Smooth muscle cell (in vitro differentiated cells): Measurements from ENCODE around the gene IRGQ. TPM values are rescaled to one million over a fixed set of nuclear protein-coding genes. Genes with fewer than 3 reads are reported as not detected.

Source experiments
- DNase-seq: peaks from one replicate; lab custom pipeline; 2025; ENCODE audit not compliant: unreplicated experiment; lab: John Stamatoyannopoulos, UW
- H2AFZ ChIP-seq: fragments of 200-600 bp; sonication (generic); 2 replicates; pipeline ENCODE4 v1.6.0; 2016; ENCODE audit warnings: antibody characterized with exemption, low read depth, mild to moderate bottlenecking
- H3F3A ChIP-seq: fragments of 200-600 bp; sonication (generic); 2 replicates; pipeline ENCODE4 v1.6.0; 2017; ENCODE audit warnings: antibody characterized with exemption, low read depth
- H3K27ac ChIP-seq: fragments of 200-600 bp; sonication (generic); 2 replicates; pipeline ENCODE4 v1.5.1; 2016; ENCODE audit warnings: low read depth, mild to moderate bottlenecking
- H3K27me3 ChIP-seq: fragments of 200-600 bp; sonication (generic); 2 replicates; pipeline ENCODE4 v1.6.1; 2016; ENCODE audit warnings: low read depth, mild to moderate bottlenecking
- H3K36me3 ChIP-seq: fragments of 200-600 bp; sonication (generic); 2 replicates; pipeline ENCODE4 v1.5.1; 2016; ENCODE audit warnings: low read depth
- H3K4me1 ChIP-seq: fragments of 200-600 bp; sonication (generic); 2 replicates; pipeline ENCODE4 v1.5.1; 2016; ENCODE audit warnings: low read depth
- H3K4me2 ChIP-seq: fragments of 200-600 bp; sonication (generic); 2 replicates; pipeline ENCODE4 v1.6.0; 2016; ENCODE audit warnings: mild to moderate bottlenecking
- H3K4me3 ChIP-seq: fragments of 200-600 bp; sonication (generic); 2 replicates; pipeline ENCODE4 v1.5.1; 2016; ENCODE audit warnings: mild to moderate bottlenecking
- H3K79me2 ChIP-seq: fragments of 200-600 bp; sonication (generic); 2 replicates; pipeline ENCODE4 v1.6.0; 2016; ENCODE audit warnings: low read depth, mild to moderate bottlenecking
- H3K9ac ChIP-seq: fragments of 200-600 bp; sonication (generic); 2 replicates; pipeline ENCODE4 v1.6.0; 2016; ENCODE audit warnings: low read depth
- H3K9me3 ChIP-seq: fragments of 200-600 bp; sonication (generic); replicated peaks from 2 replicates; pipeline ENCODE4 v1.5.1; 2016; ENCODE audit warnings: low read depth
- H4K20me1 ChIP-seq: fragments of 200-600 bp; sonication (generic); 2 replicates; pipeline ENCODE4 v1.6.0; 2016; ENCODE audit warnings: low read depth
- CTCF ChIP-seq: fragments of 200-600 bp; sonication (generic); IDR thresholded peaks from 2 replicates; pipeline ENCODE4 v1.5.1; 2017; ENCODE audit warnings: borderline replicate concordance, mild to moderate bottlenecking, antibody characterized with exemption; ENCODE audit not compliant: insufficient read depth, poor library complexity, severe bottlenecking
- WGBS: methylation state at CpG from one replicate; pipeline ENCODE4 v1.1.7; 2016; ENCODE audit warnings: low lambda C conversion rate; 5-methylcytosine and 5-hydroxymethylcytosine counted together
- polyA plus RNA-seq: library from polyadenylated mRNA; unstranded; fragments of >200 nt; fragmentation: Nextera tagmentation; extraction: Ambion mirVana; gene quantifications from 2 replicates; pipeline ENCODE4 v1.2.1, GENCODE V29; 2016
- total RNA-seq: library from RNA; depleted of rRNA; stranded (reverse); fragments of >200 nt; gene quantifications from 2 replicates; pipeline ENCODE4 v1.2.3, GENCODE V29; 2014

IRGQ gene
- total and polyA plus RNA-seq, 2 experiments from 2014 or later: 13.1 TPM

DNA sequence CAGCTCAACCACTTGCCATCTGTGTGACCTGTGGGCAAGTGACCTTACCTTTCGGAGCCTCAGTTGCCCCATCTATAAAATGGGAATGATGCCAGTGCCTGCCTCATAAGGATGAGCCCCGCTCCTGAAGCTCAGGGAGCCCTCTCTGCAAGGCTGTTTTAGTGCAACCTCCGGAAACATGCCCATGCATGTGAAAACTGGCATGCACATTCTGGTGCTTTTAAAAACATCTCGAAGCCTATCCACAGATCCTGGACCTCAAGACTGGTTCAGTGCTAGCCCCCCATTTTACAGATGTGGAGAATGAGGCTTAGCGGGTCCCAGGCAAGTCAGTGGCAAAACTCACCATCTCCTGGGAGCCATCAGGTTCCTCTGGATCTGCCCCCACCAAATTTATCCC lies 38.1 kb upstream of the IRGQ start:
- Histone ChIP-seq H3K27ac (no peak overlapping the region), H3K4me3 (no peak overlapping the region), H3K79me2 (no peaks in the 10 kb centered on the region), H3K4me1 (peaks cover 7% of the 10 kb centered on the region), H3K4me2 (no peak overlapping the region), H2AFZ (no peak overlapping the region), H3K36me3 (no peaks in the 10 kb centered on the region), H3K27me3 (peaks cover 19% of the 10 kb centered on the region), H4K20me1 (no peaks in the 10 kb centered on the region), H3K9ac (no peak overlapping the region), H3F3A (no peaks in the 10 kb centered on the region), H3K9me3 (no peaks in the 10 kb centered on the region)
- no peak for DNase-seq
- no peak for TF ChIP-seq CTCF
- 86% methylated on average over 5 of the region's 5 CpGs for WGBS

DNA sequence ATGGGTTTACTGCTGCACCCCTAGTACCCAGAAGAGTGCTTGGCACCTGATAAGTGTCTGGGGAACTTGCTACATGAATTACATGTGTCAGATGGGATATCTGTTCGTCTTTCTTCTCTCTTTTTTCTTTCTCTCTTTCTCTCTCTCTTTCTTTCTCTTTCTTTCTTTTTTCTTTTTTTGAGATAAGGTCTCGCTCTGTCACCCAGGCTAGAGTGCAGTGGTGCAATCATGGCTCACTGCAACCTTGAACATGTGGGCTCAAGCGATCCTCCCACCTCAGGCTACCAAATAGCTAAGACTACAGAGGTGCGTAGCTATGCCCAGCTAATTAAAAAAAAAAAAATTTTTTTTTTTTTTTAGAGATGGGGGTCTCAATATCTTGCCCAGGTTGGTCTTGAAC lies 37.6 kb upstream of the IRGQ start:
- DNase-seq: no peak
- TF ChIP-seq CTCF: no peak
- 84% methylated on average over 4 of the region's 4 CpGs for WGBS
- no peaks in the 10 kb centered on the region for H3K79me2 ChIP-seq
- peaks cover 7% of the 10 kb centered on the region for H3K4me1 ChIP-seq
- no peak overlapping the region for H2AFZ ChIP-seq
- no peak overlapping the region for H3K4me3 ChIP-seq
- no peak overlapping the region for H3K4me2 ChIP-seq
- H4K20me1 ChIP-seq: no peaks in the 10 kb centered on the region
- H3K36me3 ChIP-seq: no peaks in the 10 kb centered on the region
- H3K9ac ChIP-seq: no peak overlapping the region
- H3F3A ChIP-seq: no peaks in the 10 kb centered on the region
- H3K9me3 ChIP-seq: no peaks in the 10 kb centered on the region
- no peak overlapping the region for H3K27ac ChIP-seq
- H3K27me3 ChIP-seq: peaks cover 13% of the 10 kb centered on the region

- Histone ChIP-seq H3K79me2 (no peaks in the 10 kb centered on the region), H3K4me2 (no peak overlapping the region), H2AFZ (no peak overlapping the region), H3K27me3 (no peaks in the 10 kb centered on the region), H3F3A (no peaks in the 10 kb centered on the region), H3K27ac (no peak overlapping the region), H3K36me3 (no peaks in the 10 kb centered on the region), H3K9ac (no peak overlapping the region), H3K4me3 (no peak overlapping the region), H3K9me3 (no peaks in the 10 kb centered on the region), H3K4me1 (peaks cover 7% of the 10 kb centered on the region), H4K20me1 (no peaks in the 10 kb centered on the region)
- WGBS: 94% methylated on average over 5 of the region's 5 CpGs
- TF ChIP-seq CTCF: no peak
- no peak for DNase-seq
These were observed 35.6 kb upstream of the IRGQ start for GRCh38 chr19:43631491-43631890.

DNA sequence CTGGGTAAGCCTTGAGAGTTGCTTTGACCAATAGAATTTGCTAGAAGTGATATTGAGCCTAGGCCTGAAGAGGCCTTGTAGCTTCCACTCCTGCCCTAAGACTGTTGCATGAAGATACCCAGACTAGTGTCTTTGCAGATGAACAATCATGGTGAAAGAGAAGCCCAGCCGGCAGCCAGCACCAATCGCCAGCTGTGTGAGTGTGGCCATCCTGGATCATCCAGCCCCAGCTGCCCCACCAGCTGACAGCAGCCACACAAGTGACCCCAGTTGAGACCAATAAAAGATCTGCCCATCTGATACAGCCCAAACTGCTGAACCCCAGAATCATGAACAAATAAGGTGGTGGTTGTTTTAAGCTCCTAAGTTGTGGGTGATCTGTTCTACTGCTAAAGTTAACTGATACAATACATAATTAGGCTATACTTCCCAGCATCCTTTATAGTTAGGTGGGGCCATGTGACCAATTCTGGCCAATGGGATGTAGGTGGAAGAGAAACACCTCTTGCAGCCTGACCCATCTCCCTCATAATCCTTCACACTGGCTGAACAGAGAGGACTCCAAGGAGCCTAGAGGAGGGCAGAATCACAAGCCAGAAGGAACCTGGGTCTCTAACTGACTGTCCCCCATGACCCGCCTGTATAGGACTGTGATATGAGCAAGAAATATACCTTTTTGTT lies 32.9 kb upstream of the IRGQ start:
- no peaks in the 10 kb centered on the region for H3K79me2 ChIP-seq
- no peaks in the 10 kb centered on the region for H3K9me3 ChIP-seq
- no peak overlapping the region for H3K9ac ChIP-seq
- H3K27me3 ChIP-seq: no peaks in the 10 kb centered on the region
- no peak overlapping the region for H3K4me3 ChIP-seq
- H4K20me1 ChIP-seq: no peaks in the 10 kb centered on the region
- 82% methylated on average over 3 of the region's 3 CpGs for WGBS
- no peak for TF ChIP-seq CTCF
- H2AFZ ChIP-seq: no peak overlapping the region
- H3K27ac ChIP-seq: no peak overlapping the region
- no peaks in the 10 kb centered on the region for H3F3A ChIP-seq
- H3K36me3 ChIP-seq: no peaks in the 10 kb centered on the region
- H3K4me2 ChIP-seq: no peak overlapping the region
- DNase-seq: no peak
- H3K4me1 ChIP-seq: no peaks in the 10 kb centered on the region
